ENCODE results near the gene RPTOR.

Gene RPTOR

GRCh38 chr17:80629298-80630028 lies 84.8 kb downstream of the RPTOR start:
- H3K4me2 ChIP-seq (ENCODE audit: low read length), result no peak overlapping the region
- H2AFZ ChIP-seq, result no peak overlapping the region
- no peaks in the 10 kb centered on the region for H3K36me3 ChIP-seq (ENCODE audit: control insufficient read depth, insufficient read depth, low read length)
- TF ChIP-seq, protein P1, sequence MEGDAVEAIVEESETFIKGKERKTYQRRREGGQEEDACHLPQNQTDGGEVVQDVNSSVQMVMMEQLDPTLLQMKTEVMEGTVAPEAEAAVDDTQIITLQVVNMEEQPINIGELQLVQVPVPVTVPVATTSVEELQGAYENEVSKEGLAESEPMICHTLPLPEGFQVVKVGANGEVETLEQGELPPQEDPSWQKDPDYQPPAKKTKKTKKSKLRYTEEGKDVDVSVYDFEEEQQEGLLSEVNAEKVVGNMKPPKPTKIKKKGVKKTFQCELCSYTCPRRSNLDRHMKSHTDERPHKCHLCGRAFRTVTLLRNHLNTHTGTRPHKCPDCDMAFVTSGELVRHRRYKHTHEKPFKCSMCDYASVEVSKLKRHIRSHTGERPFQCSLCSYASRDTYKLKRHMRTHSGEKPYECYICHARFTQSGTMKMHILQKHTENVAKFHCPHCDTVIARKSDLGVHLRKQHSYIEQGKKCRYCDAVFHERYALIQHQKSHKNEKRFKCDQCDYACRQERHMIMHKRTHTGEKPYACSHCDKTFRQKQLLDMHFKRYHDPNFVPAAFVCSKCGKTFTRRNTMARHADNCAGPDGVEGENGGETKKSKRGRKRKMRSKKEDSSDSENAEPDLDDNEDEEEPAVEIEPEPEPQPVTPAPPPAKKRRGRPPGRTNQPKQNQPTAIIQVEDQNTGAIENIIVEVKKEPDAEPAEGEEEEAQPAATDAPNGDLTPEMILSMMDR (IDR thresholded peaks at IDR 0.05), result no peak
- H3K79me2 ChIP-seq, result peaks cover 18% of the 10 kb centered on the region
- no peaks in the 10 kb centered on the region for H3K27me3 ChIP-seq (ENCODE audit: control insufficient read depth, insufficient read depth, low read length)
- H3K27ac ChIP-seq, result no peak overlapping the region
- H3K9ac ChIP-seq, result no peak overlapping the region
- H3K4me3 ChIP-seq (ENCODE audit: low read depth, low read length), result no peak overlapping the region
- H3K4me1 ChIP-seq, result no peaks in the 10 kb centered on the region
- H3K9me3 ChIP-seq (ENCODE audit: control insufficient read depth, low read length), result no peaks in the 10 kb centered on the region

GRCh38 chr17:80630560-80631120 lies 86.0 kb downstream of the RPTOR start:
- H3K4me1 ChIP-seq, result no peaks in the 10 kb centered on the region
- no peaks in the 10 kb centered on the region for H3K36me3 ChIP-seq (ENCODE audit: control insufficient read depth, insufficient read depth, low read length)
- no peaks in the 10 kb centered on the region for H3K9me3 ChIP-seq (ENCODE audit: control insufficient read depth, low read length)
- H3K79me2 ChIP-seq, result peaks cover 18% of the 10 kb centered on the region
- no peaks in the 10 kb centered on the region for H3K27me3 ChIP-seq (ENCODE audit: control insufficient read depth, insufficient read depth, low read length)
- H3K4me2 ChIP-seq (ENCODE audit: low read length), result no peak overlapping the region
- H3K27ac ChIP-seq, result no peak overlapping the region
- H2AFZ ChIP-seq, result no peak overlapping the region
- TF ChIP-seq, protein P1 (IDR thresholded peaks at IDR 0.05), result no peak
- no peak overlapping the region for H3K4me3 ChIP-seq (ENCODE audit: low read depth, low read length)
- H3K9ac ChIP-seq, result no peak overlapping the region

GRCh38 chr17:80631142-80632045 lies 86.8 kb downstream of the RPTOR start:
- TF ChIP-seq, protein P1 (IDR thresholded peaks at IDR 0.05), result no peak
- H3K27me3 ChIP-seq (ENCODE audit: control insufficient read depth, insufficient read depth, low read length), result no peaks in the 10 kb centered on the region
- H3K36me3 ChIP-seq (ENCODE audit: control insufficient read depth, insufficient read depth, low read length), result no peaks in the 10 kb centered on the region
- peaks cover 18% of the 10 kb centered on the region for H3K79me2 ChIP-seq
- H3K9me3 ChIP-seq (ENCODE audit: control insufficient read depth, low read length), result no peaks in the 10 kb centered on the region
- H3K27ac ChIP-seq, result no peak overlapping the region
- no peak overlapping the region for H3K4me3 ChIP-seq (ENCODE audit: low read depth, low read length)
- H3K9ac ChIP-seq, result no peak overlapping the region
- H3K4me1 ChIP-seq, result no peaks in the 10 kb centered on the region
- no peak overlapping the region for H2AFZ ChIP-seq
- H3K4me2 ChIP-seq (ENCODE audit: low read length), result no peak overlapping the region

GRCh38 chr17:80632046-80632581 lies 87.5 kb downstream of the RPTOR start:
- no peak overlapping the region for H2AFZ ChIP-seq
- no peak overlapping the region for H3K4me3 ChIP-seq (ENCODE audit: low read depth, low read length)
- H3K4me2 ChIP-seq (ENCODE audit: low read length), result no peak overlapping the region
- TF ChIP-seq, protein P1 (IDR thresholded peaks at IDR 0.05), result no peak
- H3K27me3 ChIP-seq (ENCODE audit: control insufficient read depth, insufficient read depth, low read length), result no peaks in the 10 kb centered on the region
- no peaks in the 10 kb centered on the region for H3K9me3 ChIP-seq (ENCODE audit: control insufficient read depth, low read length)
- H3K36me3 ChIP-seq (ENCODE audit: control insufficient read depth, insufficient read depth, low read length), result no peaks in the 10 kb centered on the region
- H3K9ac ChIP-seq, result no peak overlapping the region
- no peaks in the 10 kb centered on the region for H3K4me1 ChIP-seq
- peaks cover 25% of the 10 kb centered on the region for H3K79me2 ChIP-seq
- no peak overlapping the region for H3K27ac ChIP-seq

All from parathyroid adenoma (tissue), 2 donors.